G401.6 (cell line): ENCODE results near the gene TOR4A.
"Not testable (repeated sequence)": the region's sequence is repeated elsewhere in the genome, so short reads cannot be mapped to it uniquely, and the experiment has no call there.

ENCODE experiments used
- FAIRE-seq: peaks from 2 replicates; lab custom pipeline; 2012; peaks lifted over from hg19 to GRCh38; lab: Jason Lieb, UNC

TOR4A gene

GRCh38 chr9:137239541-137240200, 37.9 kb upstream of the TOR4A start:
- FAIRE-seq: not testable (repeated sequence)

GRCh38 chr9:137240318-137240840, 37.1 kb upstream of the TOR4A start:
- no peak for FAIRE-seq

GRCh38 chr9:137240841-137241489, 36.6 kb upstream of the TOR4A start, which contains the start of gene TUBB4B:
TUBB4B (plus strand) TSS chr9:137241287; CDS start chr9:137241361, 74 bp downstream.
- FAIRE-seq: peak; percentile 98

- no peak for FAIRE-seq
Observed at GRCh38 chr9:137241490-137242268, 35.8 kb upstream of the TOR4A start.

- FAIRE-seq: no peak
Observed at GRCh38 chr9:137242269-137243203, 35.0 kb upstream of the TOR4A start.

GRCh38 chr9:137243266-137243625, 34.3 kb upstream of the TOR4A start:
- not testable (repeated sequence) for FAIRE-seq

GRCh38 chr9:137243626-137244485, 33.7 kb upstream of the TOR4A start:
- no peak for FAIRE-seq

GRCh38 chr9:137244486-137245449, 32.8 kb upstream of the TOR4A start:
- no peak for FAIRE-seq

GRCh38 chr9:137245450-137246421, 31.8 kb upstream of the TOR4A start:
- no peak for FAIRE-seq

GRCh38 chr9:137247135-137247915, 30.2 kb upstream of the TOR4A start:
- no peak for FAIRE-seq

GRCh38 chr9:137247916-137248175, 29.7 kb upstream of the TOR4A start:
- FAIRE-seq: no peak

- no peak for FAIRE-seq
Observed at GRCh38 chr9:137250329-137251193, 27.0 kb upstream of the TOR4A start.

- FAIRE-seq: no peak
Observed at GRCh38 chr9:137251194-137251461, 26.4 kb upstream of the TOR4A start, which contains the start of gene STPG3. STPG3 (plus strand) TSS chr9:137251286; CDS start chr9:137251287, 1 bp downstream.

GRCh38 chr9:137251490-137252268, 25.8 kb upstream of the TOR4A start:
- no peak for FAIRE-seq

GRCh38 chr9:137252555-137253506, 24.7 kb upstream of the TOR4A start:
- FAIRE-seq: peak; percentile 36
